TTC549 (cell line): ENCODE measurements around the gene RXFP3.
"Not testable (repeated sequence)": the region's sequence is repeated elsewhere in the genome, so short reads cannot be mapped to it uniquely, and the experiment has no call there.

Experiments used
- FAIRE-seq: peaks from 2 replicates; lab custom pipeline; 2012; peaks lifted over from hg19 to GRCh38; lab: Jason Lieb, UNC

RXFP3 gene

DNA sequence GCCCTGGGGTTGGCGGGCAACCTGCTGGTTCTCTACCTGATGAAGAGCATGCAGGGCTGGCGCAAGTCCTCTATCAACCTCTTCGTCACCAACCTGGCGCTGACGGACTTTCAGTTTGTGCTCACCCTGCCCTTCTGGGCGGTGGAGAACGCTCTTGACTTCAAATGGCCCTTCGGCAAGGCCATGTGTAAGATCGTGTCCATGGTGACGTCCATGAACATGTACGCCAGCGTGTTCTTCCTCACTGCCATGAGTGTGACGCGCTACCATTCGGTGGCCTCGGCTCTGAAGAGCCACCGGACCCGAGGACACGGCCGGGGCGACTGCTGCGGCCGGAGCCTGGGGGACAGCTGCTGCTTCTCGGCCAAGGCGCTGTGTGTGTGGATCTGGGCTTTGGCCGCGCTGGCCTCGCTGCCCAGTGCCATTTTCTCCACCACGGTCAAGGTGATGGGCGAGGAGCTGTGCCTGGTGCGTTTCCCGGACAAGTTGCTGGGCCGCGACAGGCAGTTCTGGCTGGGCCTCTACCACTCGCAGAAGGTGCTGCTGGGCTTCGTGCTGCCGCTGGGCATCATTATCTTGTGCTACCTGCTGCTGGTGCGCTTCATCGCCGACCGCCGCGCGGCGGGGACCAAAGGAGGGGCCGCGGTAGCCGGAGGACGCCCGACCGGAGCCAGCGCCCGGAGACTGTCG lies 976 bp downstream of the RXFP3 start:
- no peak for FAIRE-seq

- no peak for FAIRE-seq
These were observed 1.7 kb downstream of the RXFP3 start for GRCh38 chr5:33937707-33938506.

GRCh38 chr5:33938507-33938796 lies 2.3 kb downstream of the RXFP3 start:
- FAIRE-seq: no peak

GRCh38 chr5:33938881-33939280 lies 2.7 kb downstream of the RXFP3 start:
- no peak for FAIRE-seq

- no peak for FAIRE-seq
These were observed 3.5 kb downstream of the RXFP3 start for GRCh38 chr5:33939556-33940262.

GRCh38 chr5:33941090-33941489 lies 4.9 kb downstream of the RXFP3 start:
- FAIRE-seq: no peak

DNA sequence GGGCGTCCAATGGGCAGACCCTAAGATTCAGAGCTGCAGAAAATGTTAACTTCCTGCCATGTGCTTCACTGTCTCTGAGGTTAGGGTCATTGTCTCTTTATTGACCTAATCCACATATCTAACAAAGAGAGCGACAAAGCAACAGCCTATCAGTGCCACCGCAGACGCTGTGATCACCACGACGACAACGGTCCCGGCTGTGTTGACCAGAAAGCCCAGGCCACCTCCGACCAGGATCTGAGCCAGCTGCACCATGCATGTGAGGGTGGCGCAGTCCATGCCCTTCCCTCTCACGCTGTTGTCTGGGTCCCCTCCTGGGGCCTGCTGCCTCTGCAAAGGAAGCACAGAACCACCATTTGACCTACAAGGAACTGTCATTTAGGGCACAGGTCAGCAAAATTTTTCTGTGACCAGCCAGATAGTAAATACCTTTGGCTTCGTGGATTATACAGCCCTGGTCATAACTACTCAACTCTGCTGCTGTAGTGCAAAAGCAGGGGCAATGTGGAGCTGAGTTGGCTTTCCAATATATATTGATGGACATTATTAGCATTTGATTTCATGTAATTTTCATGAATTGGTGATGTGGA lies 8.5 kb downstream of the RXFP3 start:
- no peak for FAIRE-seq

GRCh38 chr5:33952175-33952574 lies 16.0 kb downstream of the RXFP3 start:
- not testable (repeated sequence) for FAIRE-seq

DNA sequence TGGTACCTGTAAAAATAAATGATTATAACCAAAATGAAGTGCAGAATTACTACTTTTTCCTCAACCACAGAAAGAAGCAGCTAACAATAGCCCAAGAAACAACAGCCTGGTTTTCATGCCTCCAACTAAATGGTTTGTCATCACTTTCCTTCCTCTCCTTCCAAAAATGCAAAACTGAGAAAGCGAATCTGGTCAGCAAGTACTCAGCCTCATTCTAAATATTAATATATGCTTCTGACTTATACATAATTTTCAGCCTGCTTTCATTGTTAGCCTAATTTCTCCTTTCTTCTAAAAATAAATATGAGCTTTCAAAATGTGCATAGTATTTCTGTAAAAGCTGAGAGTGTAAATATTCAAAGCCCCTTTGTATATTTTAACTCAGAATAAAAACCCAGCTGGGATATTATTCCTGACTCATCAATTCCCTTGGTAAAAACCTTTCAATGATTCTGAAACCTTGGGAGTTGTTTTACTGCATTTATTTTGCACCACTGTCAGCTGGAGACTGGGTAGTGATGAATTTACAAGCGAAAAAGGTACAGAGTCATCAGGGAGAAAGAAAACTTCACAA lies 21.5 kb downstream of the RXFP3 start:
- FAIRE-seq: no peak

DNA sequence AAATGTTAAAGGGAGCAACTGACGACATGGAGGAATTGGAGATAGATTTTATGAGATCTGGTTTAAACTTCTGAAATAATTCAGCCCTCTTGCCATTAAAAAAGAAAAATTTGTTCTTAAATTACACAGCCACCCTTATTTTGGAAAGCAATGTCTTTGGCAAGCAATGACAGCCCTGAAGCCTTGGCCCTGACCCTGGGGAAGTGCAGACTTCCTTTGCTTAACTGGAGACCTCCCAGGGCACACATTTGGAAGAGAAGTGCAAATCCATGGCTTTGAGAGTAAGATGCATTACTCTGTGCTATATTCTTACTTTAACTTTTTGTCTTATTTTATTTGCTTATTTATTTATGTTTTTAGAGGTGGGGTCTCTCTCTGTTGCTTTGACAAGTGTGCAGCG lies 22.0 kb downstream of the RXFP3 start:
- FAIRE-seq: no peak

GRCh38 chr5:33964132-33964700 lies 28.0 kb downstream of the RXFP3 start:
- FAIRE-seq: no peak

DNA sequence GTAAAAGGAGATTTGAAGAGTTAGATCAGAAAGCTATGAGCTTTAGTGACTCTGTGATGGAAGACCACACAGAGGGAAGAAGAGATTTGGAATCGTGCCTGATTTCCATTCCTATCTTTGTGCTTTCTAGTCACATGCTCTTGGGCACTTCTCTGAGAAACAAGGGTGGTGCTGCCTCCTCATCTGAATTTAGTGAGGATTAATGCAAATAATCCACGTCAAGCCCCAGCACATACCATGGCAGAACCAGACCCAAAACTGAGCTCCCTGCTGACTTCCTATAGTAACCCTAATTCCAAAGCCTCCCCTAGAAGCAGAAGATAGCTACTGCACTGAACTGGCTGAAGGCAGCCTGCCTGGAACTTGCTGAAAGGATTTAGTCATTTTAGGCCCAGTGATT lies 30.6 kb downstream of the RXFP3 start:
- no peak for FAIRE-seq

GRCh38 chr5:33968211-33969005 lies 32.2 kb downstream of the RXFP3 start:
- FAIRE-seq: no peak

DNA sequence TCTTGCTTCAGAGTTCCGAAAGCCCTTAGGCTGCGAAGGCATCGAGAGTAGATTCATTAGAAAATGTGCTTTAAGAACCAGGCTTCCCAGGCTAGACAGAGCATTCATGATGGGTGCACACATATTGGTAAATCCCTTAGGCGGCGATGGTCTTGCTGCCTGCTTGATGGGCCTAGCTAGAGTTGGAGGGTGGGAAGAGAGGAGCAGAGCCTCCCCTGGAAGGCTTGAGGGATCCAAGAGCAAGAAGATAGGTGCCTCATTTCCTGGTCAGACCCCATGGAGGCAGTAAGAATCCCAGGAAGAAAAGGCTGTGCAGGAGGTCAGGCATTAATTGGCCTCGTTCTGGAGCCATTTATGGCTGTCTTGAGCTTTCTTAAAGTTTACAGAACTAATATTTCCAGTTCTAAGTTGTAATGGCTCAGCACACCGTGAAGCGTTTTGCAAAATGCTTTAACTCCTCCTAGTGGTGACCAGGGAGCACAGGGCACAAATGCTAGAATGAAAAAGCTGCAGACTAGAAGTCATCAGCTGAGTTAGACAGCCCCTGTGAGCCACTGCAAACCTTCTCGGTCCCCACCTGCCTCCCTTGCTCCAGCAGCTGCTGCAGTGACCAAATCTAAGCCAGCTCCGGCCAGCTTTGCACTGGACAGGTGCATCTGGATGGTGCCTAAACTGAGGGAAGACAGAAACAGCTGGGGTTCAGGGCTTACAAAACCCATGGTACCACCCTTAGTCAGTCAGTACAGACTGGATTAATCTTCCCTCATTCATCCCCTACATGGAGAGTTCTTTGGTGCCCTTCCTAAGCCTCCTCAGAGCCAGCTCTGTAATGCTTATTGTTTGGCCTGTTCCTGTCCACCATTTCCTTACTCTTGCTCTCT lies 33.6 kb downstream of the RXFP3 start:
- FAIRE-seq: no peak

DNA sequence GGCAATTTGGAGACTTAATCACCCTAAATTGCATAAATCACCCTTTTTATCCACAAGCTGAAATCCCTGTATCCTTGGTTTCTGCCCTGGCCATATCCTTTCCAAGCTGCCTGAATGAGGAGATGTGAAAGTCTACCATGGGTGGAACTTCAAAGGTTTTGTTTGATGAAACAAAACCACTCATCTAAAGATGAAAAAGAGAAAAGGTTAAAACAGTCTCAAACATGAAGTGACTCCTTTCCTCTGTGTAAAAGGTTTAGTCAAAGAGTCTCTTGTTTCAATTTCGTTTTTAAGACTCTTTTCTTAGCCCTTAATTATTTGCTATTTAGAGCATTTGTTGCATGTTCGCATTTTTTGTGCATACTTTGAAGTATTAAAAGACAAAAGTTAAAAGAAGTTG lies 37.1 kb downstream of the RXFP3 start:
- no peak for FAIRE-seq

DNA sequence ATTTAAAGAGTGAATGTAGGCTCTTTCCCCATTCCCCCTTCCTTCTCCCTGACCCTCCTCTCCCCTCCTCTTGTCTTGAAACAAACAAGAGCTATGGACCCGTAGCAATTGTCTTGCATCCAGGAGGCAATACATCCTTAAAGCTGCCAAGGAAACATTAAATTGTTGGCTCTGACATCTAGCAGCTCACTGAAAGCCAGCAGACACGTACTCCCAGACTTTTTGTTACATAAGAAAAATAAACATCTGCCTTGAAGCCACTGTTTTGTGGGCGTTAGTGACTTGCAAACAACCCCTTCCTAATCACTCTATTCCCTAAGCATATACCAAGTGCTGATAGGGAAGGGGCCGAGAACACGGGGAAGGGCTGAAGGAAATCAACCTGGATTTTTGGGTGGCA lies 39.7 kb downstream of the RXFP3 start:
- no peak for FAIRE-seq

DNA sequence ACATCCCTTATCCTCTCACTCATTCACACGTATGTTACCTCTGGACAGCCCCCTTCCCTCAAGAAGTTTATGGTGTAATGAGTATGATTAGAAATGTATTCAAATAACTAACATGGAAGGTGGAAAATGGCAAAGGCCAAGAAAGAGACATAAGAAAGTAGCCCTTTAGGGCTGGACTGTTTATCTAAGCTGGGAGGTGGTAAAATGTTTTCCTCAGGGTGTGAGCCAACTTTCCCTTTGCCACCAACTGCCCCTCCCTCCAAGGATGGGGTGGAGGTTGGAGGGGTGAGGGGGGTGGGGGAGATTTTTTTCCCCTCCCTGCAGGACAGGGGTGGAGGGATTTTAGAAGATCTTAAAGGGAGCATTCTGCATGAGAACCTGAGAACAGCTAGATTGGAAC lies 40.1 kb downstream of the RXFP3 start:
- no peak for FAIRE-seq

GRCh38 chr5:33978306-33978705 lies 42.1 kb downstream of the RXFP3 start:
- FAIRE-seq: no peak

DNA sequence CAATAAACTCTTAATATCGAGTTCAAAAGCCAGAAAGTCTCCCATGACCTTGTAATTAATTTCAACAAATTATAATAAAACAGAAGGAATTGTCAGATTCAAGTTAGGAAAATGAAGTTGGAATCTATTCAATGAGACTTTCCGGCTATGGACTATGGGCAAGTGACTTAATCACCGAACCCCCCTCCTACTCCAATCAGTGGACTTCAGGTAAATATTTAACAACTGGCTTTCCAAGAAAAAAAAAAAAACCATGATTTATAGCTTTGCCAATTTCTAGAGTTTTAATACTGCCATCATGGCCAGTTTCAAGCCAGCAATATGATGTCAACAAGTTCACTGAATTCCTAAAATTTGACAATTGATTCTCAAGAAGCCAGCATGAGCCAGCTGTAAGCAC lies 43.8 kb downstream of the RXFP3 start:
- no peak for FAIRE-seq

DNA sequence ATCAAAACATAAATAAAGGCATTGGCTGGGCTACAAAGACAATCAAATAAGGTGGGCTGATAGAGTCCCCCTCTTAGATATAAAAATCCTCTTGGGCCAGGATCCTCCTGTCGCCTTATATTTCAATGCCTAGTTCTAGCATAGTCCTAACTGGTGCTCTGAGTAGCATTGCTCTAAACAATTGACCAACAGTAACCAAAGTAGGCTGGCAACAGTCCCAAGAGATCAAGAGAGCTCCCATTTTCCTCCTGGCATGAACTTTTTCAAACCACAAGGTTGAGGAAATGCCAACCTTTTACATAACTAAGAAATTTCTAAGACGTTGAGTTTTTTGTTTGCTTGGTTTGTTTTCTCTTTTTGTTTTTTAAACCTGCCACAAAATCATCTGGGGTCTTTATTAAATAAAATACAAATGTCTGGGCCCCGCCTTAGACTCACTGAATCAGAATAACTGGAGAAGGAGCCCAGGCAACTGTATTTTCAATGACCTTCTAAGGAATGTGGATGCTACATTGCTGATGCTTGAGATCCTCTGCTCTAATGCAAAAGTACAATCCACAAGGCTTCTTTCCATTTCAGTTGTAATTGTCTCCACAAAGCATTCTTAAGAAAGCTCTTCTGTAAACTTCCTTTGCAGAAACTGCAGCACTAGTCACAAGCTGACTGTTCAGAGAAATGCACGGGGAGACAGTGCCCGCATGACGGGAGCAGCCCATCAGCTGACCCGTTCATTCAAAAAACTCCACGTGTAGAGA lies 45.4 kb downstream of the RXFP3 start:
- FAIRE-seq: no peak
